Activated T-cell treated with anti-CD3 and anti-CD28 coated beads, Interleukin-2, amount 50 U/mL, for 24 hours (primary cell): ENCODE measurements around the gene RTN4IP1.
A peak's percentile ranks its signal among the peaks of the same experiment; 100 is the strongest.

Experiments used
- DNase-seq: peaks from one replicate; pipeline ENCODE4 v3.0.0-alpha.2; 2020
- H3K27ac Mint-ChIP-seq: 2 replicates; pipeline ENCODE4 v1.8.0; 2020; ENCODE audit warnings: mild to moderate bottlenecking, mixed read lengths
- H3K27me3 Mint-ChIP-seq: 2 replicates; pipeline ENCODE4 v1.8.0; 2020; ENCODE audit warnings: mixed read lengths
- H3K36me3 Mint-ChIP-seq: 2 replicates; pipeline ENCODE4 v1.8.0; 2020; ENCODE audit warnings: low read depth, mixed read lengths
- H3K4me1 Mint-ChIP-seq: 2 replicates; pipeline ENCODE4 v1.8.0; 2020; ENCODE audit warnings: low read depth, mixed read lengths
- H3K4me3 Mint-ChIP-seq: 2 replicates; pipeline ENCODE4 v1.8.0; 2020; ENCODE audit warnings: mild to moderate bottlenecking, moderate library complexity, mixed read lengths
- H3K9me3 Mint-ChIP-seq: 2 replicates; pipeline ENCODE4 v1.8.0; 2020; ENCODE audit warnings: mixed read lengths

RTN4IP1 gene

DNA sequence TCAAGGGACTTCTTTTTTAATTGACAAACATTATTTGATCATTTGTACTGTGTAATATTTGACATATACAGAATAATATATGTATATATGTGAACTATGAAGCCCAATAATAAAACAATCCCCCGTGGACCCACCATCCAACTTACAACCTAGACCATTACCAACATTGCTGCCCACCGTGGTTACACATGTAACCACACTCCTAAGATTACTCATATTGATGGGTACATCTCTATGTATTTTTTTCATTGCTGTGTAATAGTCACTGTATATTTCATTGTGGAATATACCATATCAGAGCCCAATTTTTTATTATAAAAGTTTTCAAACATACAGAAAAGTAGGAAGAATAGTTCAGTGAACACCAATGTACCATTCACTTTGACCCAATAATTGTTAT lies 94.3 kb downstream of the RTN4IP1 start:
- Mint-ChIP-seq H3K27ac (peak overlapping the region; percentile 94), H3K27me3 (no peaks in the 10 kb centered on the region), H3K4me3 (peak overlapping the region; percentile 52), H3K9me3 (no peaks in the 10 kb centered on the region), H3K36me3 (peaks cover 85% of the 10 kb centered on the region), H3K4me1 (peaks cover 86% of the 10 kb centered on the region)
- no peak for DNase-seq

DNA sequence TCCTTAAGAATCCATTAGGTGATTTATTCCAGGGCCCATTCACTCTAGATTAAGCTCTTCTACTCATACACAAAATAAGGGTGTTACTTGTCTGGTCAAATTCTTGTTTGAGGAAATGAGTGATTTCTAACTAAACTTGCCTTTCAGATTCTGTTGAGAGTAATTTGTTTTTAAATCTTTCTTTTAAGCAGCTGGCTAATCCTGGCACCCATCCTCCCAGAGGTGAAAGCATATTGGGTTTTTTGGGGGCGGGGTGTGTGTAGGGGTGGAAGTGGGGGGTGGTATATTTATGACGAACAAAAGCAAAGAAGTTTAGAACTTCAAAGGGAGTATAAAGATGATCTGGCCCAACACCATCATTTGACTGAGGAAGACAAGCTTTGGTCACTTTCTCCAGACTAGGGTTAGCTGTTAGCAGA lies 94.7 kb downstream of the RTN4IP1 start:
- Mint-ChIP-seq H3K4me1 (peaks cover 86% of the 10 kb centered on the region), H3K27ac (peak overlapping the region; percentile 94), H3K4me3 (peak overlapping the region; percentile 52), H3K36me3 (peaks cover 86% of the 10 kb centered on the region), H3K9me3 (no peaks in the 10 kb centered on the region), H3K27me3 (no peaks in the 10 kb centered on the region)
- peak; percentile 66 for DNase-seq

DNA sequence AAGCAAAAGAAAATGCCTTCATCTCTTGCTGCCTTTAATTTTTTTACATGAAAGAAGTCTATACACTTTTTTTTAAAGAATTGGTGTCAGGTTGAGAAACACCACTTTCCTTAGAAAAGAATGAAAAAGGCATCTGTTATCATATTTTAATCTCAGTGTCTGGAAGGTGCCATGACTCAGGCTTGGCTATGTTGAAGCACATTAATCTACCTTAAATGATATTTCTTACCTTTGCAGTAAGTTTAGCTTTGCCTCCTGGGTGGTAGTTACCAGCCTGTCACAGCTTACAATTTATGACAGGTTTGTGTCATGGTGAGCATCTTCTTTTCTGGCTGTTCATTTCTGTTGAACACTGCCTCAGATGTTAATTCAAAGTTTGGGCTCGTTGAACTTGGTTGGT lies 95.3 kb downstream of the RTN4IP1 start:
- Mint-ChIP-seq H3K27me3 (no peaks in the 10 kb centered on the region), H3K4me3 (peak overlapping the region; percentile 42), H3K36me3 (peaks cover 86% of the 10 kb centered on the region), H3K4me1 (peaks cover 86% of the 10 kb centered on the region), H3K27ac (peak overlapping the region; percentile 94), H3K9me3 (no peaks in the 10 kb centered on the region)
- no peak for DNase-seq

DNA sequence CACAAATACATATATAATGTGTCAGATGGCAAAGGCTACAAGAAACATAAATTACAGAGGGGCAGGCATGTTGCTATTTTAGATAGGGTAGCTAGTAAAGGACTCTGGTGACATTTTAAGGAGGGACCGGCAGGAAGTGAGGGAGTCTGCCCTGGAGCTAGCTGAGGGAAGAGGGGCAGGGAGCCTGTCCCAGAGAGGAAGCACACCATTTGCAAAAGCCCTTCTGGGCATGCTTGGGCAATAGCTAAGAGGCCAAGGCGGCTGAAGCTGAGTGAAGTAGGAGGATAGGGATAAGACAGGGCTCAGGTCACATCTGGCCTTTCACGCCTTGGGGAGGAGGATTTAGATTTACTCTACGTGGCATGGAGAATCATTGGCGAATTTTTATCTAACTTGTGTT lies 96.2 kb downstream of the RTN4IP1 start:
- Mint-ChIP-seq H3K36me3 (peaks cover 85% of the 10 kb centered on the region), H3K4me3 (no peak overlapping the region), H3K9me3 (no peaks in the 10 kb centered on the region), H3K27me3 (no peaks in the 10 kb centered on the region), H3K27ac (peak overlapping the region; percentile 94), H3K4me1 (peaks cover 84% of the 10 kb centered on the region)
- DNase-seq: no peak

DNA sequence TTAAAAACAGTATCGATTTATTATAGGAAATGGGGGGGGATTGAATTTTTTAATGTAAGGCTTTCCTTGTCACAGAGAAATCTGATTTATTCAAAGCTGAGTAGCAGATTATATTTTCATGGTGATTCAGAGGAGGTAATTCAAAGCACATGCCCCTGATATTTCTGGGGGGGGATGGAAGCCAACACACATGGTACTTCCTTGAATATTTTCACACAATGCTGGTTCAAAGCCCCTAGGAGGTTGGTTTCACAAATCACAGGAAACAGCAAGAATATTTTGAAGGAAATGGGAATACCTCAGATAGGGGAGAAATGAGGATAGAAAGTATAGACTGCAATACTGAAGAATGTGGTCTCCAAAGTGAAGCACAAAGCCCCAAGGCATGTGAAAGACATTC lies 98.8 kb downstream of the RTN4IP1 start:
- Mint-ChIP-seq H3K36me3 (peaks cover 83% of the 10 kb centered on the region), H3K4me3 (no peak overlapping the region), H3K4me1 (peaks cover 82% of the 10 kb centered on the region), H3K27ac (no peak overlapping the region), H3K9me3 (no peaks in the 10 kb centered on the region), H3K27me3 (no peaks in the 10 kb centered on the region)
- no peak for DNase-seq

DNA sequence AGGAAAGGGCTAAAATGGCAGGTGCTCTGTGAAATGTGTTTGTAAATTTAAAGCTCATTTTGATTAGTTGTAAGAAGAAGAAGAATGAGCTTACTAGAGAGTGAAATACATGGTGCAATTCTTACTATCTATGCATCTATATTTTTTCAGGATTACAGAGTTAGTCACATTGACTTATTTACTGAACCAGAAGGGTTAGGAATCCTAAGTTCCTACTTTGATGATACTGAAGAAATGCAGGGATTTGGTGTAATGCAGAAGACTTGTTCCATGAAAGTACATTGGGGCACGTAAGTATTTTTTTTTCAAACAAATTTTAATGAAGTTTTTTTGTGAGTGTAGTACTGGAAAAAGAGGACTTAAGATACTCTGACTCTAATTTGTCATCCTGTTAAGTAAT lies 99.3 kb downstream of the RTN4IP1 start:
- Mint-ChIP-seq H3K4me1 (peaks cover 82% of the 10 kb centered on the region), H3K27me3 (no peaks in the 10 kb centered on the region), H3K9me3 (no peaks in the 10 kb centered on the region), H3K36me3 (peaks cover 83% of the 10 kb centered on the region), H3K27ac (no peak overlapping the region), H3K4me3 (no peak overlapping the region)
- no peak for DNase-seq

DNA sequence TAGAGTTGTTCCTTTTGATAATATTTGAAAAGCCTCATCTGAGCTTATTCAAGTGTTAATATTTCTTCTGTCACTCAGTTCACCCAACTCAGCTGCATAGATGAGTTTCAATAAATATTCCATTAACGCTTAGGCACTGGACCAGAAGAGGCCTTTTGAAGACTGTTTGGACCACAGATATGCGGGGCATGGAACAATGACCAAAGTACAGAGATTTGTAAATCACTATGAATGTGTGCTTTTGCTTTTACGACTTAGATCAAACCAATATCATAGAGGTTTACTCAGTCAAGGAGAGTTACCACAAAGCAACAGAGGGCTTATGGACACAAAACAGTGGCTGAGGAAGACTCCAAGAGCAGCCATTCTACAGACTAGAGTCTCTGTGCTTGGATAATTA lies 99.9 kb downstream of the RTN4IP1 start:
- peak overlapping the region; percentile 56 for H3K27ac Mint-ChIP-seq
- no peaks in the 10 kb centered on the region for H3K27me3 Mint-ChIP-seq
- H3K4me1 Mint-ChIP-seq: peaks cover 81% of the 10 kb centered on the region
- peaks cover 86% of the 10 kb centered on the region for H3K36me3 Mint-ChIP-seq
- no peaks in the 10 kb centered on the region for H3K9me3 Mint-ChIP-seq
- no peak for DNase-seq
- H3K4me3 Mint-ChIP-seq: no peak overlapping the region

DNA sequence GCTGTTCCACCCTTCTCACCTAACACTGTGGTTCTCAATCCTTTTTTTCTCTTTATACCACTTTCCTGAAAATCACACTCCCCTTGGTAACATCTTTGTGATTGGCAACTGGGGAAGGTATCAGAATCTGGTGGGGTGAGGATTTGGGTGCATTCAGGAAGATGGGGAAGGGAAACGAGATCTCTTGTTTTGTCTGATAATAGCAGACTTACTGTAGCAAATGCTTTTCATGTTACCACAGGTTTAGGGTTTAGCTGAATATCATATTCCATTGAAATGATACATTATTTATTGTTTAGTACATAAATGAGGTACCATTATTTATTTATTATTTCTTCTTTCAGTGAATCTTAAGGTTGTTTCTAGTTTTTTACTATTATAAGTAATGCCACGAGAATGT lies 100.8 kb downstream of the RTN4IP1 start:
- no peak for DNase-seq
- no peaks in the 10 kb centered on the region for H3K27me3 Mint-ChIP-seq
- H3K4me1 Mint-ChIP-seq: peaks cover 80% of the 10 kb centered on the region
- peak overlapping the region; percentile 95 for H3K27ac Mint-ChIP-seq
- H3K9me3 Mint-ChIP-seq: no peaks in the 10 kb centered on the region
- H3K36me3 Mint-ChIP-seq: peaks cover 79% of the 10 kb centered on the region
- peak overlapping the region; percentile 56 for H3K4me3 Mint-ChIP-seq

DNA sequence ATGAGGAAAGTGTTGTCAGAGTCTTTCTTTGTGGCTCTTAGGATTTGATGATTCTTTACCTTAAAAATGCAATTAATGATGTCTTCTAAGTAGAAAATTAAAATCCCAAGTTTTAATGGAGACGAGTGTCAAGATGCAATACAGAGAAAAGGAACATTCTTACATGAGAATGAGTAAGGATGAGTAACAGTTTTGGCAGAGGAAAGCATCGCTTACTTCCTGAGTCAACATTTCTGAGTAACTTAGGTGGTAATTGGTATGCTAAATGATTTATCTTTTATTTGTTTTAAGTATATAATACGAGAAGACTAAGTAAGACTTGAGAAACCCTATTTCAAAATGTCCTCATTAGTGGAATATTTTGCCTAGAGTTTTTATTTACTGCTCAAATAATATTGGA lies 101.3 kb downstream of the RTN4IP1 start:
- H3K27ac Mint-ChIP-seq: peak overlapping the region; percentile 95
- peaks cover 75% of the 10 kb centered on the region for H3K36me3 Mint-ChIP-seq
- DNase-seq: no peak

DNA sequence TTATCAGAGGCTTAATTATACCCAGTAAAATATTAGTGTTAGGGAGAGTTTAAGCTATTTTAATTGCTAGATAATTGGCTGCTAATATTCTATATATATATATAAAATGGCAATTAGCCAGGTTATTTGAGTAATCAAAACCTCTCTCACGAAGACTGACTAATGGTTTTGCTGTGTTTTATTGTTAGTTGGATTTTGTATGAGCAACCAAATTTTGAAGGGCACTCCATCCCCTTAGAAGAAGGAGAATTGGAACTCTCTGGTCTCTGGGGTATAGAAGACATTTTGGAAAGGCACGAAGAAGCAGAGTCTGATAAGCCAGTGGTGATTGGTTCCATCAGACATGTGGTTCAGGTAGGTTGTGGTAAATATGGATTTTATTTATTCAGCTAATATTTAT lies 102.2 kb downstream of the RTN4IP1 start:
- Mint-ChIP-seq H3K9me3 (no peaks in the 10 kb centered on the region), H3K27me3 (no peaks in the 10 kb centered on the region), H3K27ac (peak overlapping the region; percentile 81), H3K36me3 (peaks cover 71% of the 10 kb centered on the region), H3K4me1 (peaks cover 77% of the 10 kb centered on the region), H3K4me3 (no peak overlapping the region)
- no peak for DNase-seq

More for the DNA sequence above, 101.3 kb downstream of the RTN4IP1 start:
- Mint-ChIP-seq H3K4me1 (peaks cover 79% of the 10 kb centered on the region), H3K4me3 (peak overlapping the region; percentile 67), H3K27me3 (no peaks in the 10 kb centered on the region), H3K9me3 (no peaks in the 10 kb centered on the region)

DNA sequence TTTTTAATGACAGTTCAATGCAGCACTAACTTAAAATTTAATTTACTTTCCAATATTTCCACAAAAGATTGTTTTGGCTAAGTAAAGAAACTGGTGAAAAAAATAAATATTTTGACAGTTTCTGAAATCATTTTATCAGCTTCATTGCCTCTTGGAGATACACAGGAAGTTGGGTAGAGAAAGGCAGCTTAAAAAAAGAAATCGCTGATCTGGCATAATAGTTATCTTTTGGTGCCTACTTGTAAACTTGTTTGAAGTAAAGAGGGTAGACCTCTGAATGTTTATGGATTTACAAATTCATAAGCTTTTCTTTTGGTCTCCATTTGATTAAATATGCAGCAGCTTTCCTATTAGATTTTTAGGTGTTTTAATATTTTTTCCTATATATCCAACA lies 103.4 kb downstream of the RTN4IP1 start:
- DNase-seq: no peak
- H3K27me3 Mint-ChIP-seq: no peaks in the 10 kb centered on the region
- H3K4me3 Mint-ChIP-seq: peak overlapping the region; percentile 78
- H3K27ac Mint-ChIP-seq: peak overlapping the region; percentile 100
- peaks cover 67% of the 10 kb centered on the region for H3K36me3 Mint-ChIP-seq
- no peaks in the 10 kb centered on the region for H3K9me3 Mint-ChIP-seq
- peaks cover 83% of the 10 kb centered on the region for H3K4me1 Mint-ChIP-seq

DNA sequence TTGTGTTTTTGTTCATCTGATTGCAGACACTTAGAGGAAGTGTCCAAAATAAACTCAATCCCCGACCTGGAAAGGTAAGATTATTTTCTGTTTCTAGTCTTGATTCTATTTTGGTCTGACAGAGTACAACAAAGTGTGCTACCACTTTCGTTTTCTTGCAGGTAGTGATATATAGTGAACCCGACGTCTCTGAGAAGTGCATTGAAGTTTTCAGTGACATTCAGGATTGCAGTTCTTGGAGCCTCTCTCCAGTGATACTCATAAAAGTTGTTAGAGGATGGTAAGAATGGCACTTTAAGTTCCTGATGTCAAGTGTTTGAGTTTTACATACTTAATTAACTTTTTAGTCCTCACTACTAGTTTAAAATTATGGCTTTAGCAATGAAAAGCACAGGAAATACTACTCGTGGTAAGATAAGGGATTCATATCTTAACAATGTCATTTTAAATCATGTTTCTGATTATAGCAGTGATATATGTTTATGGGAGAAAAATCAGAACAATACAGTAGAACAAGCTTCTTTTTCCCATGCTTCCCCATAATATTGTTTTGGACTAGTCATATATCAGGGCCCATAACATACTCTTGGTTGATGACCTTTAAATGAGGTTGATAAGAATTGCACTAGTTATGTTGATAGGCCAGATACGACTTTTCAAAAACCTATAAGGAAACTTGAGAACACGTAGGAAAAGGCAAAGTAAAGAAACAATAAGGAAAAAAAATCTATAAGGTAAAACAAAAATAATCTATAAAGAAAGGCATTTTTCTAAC lies 104.0 kb downstream of the RTN4IP1 start:
- Mint-ChIP-seq H3K4me1 (peaks cover 84% of the 10 kb centered on the region), H3K36me3 (peaks cover 66% of the 10 kb centered on the region), H3K27ac (peak overlapping the region; percentile 100), H3K4me3 (peak overlapping the region; percentile 78), H3K9me3 (no peaks in the 10 kb centered on the region), H3K27me3 (no peaks in the 10 kb centered on the region)
- no peak for DNase-seq

DNA sequence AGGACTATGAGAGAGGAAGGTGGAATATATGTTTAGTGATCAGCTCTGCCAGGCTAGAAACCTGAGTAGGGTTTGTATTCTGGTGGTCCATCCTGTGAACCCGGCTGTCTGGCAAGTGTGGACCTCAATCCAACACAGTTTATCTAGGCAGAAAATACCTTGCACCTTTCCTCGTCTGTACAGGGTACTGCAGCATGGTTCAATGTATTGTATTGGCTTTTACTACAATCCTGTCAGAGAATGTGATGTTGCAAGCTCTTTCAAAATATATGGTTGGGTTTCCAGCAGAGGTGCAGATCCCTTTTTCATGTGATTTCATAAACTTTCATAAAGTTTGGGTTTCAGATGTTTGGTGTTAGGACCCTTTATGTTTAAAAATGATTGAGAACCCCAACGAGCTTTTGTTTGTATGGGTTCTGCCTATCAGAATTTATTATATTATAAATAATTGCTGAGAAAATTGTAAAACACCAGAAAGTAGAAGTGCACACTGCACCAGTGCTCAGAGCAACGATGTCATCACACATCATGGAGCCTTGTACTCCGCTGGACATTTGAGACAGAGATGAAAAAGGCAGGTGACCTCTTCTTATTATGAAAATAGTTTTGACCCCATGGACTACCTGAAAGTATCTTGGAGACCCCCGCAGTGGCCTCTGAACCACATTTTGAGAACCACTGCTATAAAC lies 106.6 kb downstream of the RTN4IP1 start:
- Mint-ChIP-seq H3K4me1 (peaks cover 81% of the 10 kb centered on the region), H3K27ac (peak overlapping the region; percentile 100), H3K36me3 (peaks cover 53% of the 10 kb centered on the region), H3K9me3 (no peaks in the 10 kb centered on the region), H3K27me3 (no peaks in the 10 kb centered on the region), H3K4me3 (peak overlapping the region; percentile 78)
- no peak for DNase-seq
